PC-3 (cell line): Measurements from ENCODE around the gene SLC25A29.

Experiments
- EZH2 ChIP-seq: fragments of 300-600 bp; sonication (generic); IDR thresholded peaks from one replicate; pipeline ENCODE4 v1.6.1; 2017; ENCODE audit warnings: antibody characterized with exemption, mild to moderate bottlenecking, low read length; ENCODE audit not compliant: unreplicated experiment
- EZH2phosphoT487 ChIP-seq: fragments of 300-600 bp; sonication (generic); IDR thresholded peaks from 2 replicates; pipeline ENCODE4 v1.6.1; 2018; ENCODE audit warnings: mild to moderate bottlenecking, antibody characterized with exemption, low read length, borderline replicate concordance
- TF ChIP-seq, protein P1 (sequence below): fragments of 300-600 bp; sonication (generic); conservative IDR thresholded peaks from 2 replicates; pipeline ENCODE4 v1.5.1; 2017; ENCODE audit warnings: antibody characterized with exemption, low read depth, mild to moderate bottlenecking, low read length

DNA sequence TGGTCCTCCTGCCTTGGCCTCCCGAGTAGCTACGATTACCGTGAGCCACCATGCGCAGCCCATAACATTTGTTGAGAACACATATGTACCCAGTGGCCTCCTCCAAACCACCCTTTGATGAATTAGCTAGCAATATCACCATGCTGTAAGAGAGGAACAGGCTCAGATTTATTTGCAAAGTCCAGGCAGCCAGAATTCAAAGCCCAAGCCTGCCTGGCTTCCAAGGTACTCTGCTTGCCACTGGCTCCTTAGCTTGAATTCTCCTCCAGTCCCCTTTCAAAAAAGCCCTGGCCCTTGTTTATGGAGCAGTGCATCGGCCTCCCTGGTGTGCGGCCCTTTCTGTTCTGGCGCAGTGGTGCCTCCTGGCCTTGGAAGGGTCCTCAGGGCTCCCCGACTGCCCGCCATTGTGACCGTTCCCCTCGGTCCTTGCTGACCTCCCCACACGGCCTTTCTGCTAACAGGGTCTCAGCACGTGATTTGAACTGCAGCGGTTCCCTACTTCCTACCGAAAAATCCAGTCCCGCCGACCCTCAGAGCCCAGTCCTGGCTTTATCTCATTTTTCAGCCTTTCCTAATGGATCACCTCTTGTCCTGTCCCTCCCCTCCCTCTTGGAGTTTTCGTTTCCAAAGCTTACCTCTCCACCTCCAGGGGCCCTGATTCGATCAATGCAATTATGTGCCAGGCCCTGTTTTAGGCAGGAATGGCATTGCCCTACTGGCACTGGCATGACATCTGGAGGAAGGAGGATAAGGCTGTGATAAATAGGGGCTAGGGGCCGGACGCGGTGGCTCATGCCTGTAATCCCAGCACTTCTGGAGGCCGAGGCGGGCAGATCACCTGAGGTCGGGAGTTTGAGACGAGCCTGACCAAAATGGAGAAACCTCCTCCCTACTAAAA is 22.0 kb downstream of the SLC25A29 start:
- TF ChIP-seq, protein P1, sequence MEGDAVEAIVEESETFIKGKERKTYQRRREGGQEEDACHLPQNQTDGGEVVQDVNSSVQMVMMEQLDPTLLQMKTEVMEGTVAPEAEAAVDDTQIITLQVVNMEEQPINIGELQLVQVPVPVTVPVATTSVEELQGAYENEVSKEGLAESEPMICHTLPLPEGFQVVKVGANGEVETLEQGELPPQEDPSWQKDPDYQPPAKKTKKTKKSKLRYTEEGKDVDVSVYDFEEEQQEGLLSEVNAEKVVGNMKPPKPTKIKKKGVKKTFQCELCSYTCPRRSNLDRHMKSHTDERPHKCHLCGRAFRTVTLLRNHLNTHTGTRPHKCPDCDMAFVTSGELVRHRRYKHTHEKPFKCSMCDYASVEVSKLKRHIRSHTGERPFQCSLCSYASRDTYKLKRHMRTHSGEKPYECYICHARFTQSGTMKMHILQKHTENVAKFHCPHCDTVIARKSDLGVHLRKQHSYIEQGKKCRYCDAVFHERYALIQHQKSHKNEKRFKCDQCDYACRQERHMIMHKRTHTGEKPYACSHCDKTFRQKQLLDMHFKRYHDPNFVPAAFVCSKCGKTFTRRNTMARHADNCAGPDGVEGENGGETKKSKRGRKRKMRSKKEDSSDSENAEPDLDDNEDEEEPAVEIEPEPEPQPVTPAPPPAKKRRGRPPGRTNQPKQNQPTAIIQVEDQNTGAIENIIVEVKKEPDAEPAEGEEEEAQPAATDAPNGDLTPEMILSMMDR: no peak
- TF ChIP-seq EZH2phosphoT487 (no peak), EZH2 (no peak)
